Stimulated activated naive B cell treated with anti-CD40 and anti-IgM and Interleukin-4, amounts not matched to agents 10 μg/mL and 1 μg/mL and 100 μg/mL, for 72 hours (primary cell): ENCODE results near the gene NDUFA11.

ENCODE experiments used
- ATAC-seq, 2 donors: fragments of 150-1000 bp; cut with Tn5 transposase; replicated peaks; 2 replicates each; pipeline ENCODE4 v1.10.0; 2021; ENCODE audit warnings: moderate library complexity in 1 of 2
- DNase-seq: peaks from one replicate; pipeline ENCODE4 v3.0.0; 2021
- H3K27ac Mint-ChIP-seq: one replicate; pipeline ENCODE4 v1.8.0; 2022; ENCODE audit warnings: mild to moderate bottlenecking, mixed read lengths
- H3K27me3 Mint-ChIP-seq, 2 donors: one replicate each; pipeline ENCODE4 v1.8.0; 2022; ENCODE audit warnings: mixed read lengths in 2 of 2
- H3K36me3 Mint-ChIP-seq, 2 donors: one replicate each; pipeline ENCODE4 v1.8.0; 2022; ENCODE audit warnings: mixed read lengths in 2 of 2, mild to moderate bottlenecking in 1 of 2
- H3K4me1 Mint-ChIP-seq, 2 donors: one replicate each; pipeline ENCODE4 v1.8.0; 2022; ENCODE audit warnings: mixed read lengths in 2 of 2, mild to moderate bottlenecking in 1 of 2
- H3K4me3 Mint-ChIP-seq, 2 donors: one replicate each; pipeline ENCODE4 v1.8.0; 2022; ENCODE audit warnings: mild to moderate bottlenecking in 2 of 2, mixed read lengths in 2 of 2, moderate library complexity in 1 of 2
- H3K9me3 Mint-ChIP-seq, 2 donors: one replicate each; pipeline ENCODE4 v1.8.0; 2022; ENCODE audit warnings: mixed read lengths in 2 of 2, mild to moderate bottlenecking in 1 of 2

NDUFA11 gene

GRCh38 chr19:5925830-5926427, 22.3 kb upstream of the NDUFA11 start:
- H3K4me1 Mint-ChIP-seq = peaks cover 13 to 14% of the 10 kb centered on the region in 2 donors
- H3K36me3 Mint-ChIP-seq = peaks cover 41 to 54% of the 10 kb centered on the region in 2 donors
- no peak overlapping the region for H3K4me3 Mint-ChIP-seq
- no peaks in the 10 kb centered on the region for H3K27me3 Mint-ChIP-seq
- H3K27ac Mint-ChIP-seq = no peak overlapping the region
- DNase-seq (no peak), ATAC-seq (no peak)
- H3K9me3 Mint-ChIP-seq = no peaks in the 10 kb centered on the region

- DNase-seq (no peak), ATAC-seq (no peak)
- peaks cover 47 to 52% of the 10 kb centered on the region in 2 donors for H3K36me3 Mint-ChIP-seq
- H3K4me1 Mint-ChIP-seq = peaks cover 12 to 13% of the 10 kb centered on the region in 2 donors
- no peaks in the 10 kb centered on the region for H3K9me3 Mint-ChIP-seq
- H3K4me3 Mint-ChIP-seq = no peak overlapping the region
- H3K27ac Mint-ChIP-seq = no peak overlapping the region
- H3K27me3 Mint-ChIP-seq = no peaks in the 10 kb centered on the region
Observed at GRCh38 chr19:5923356-5923755, 19.8 kb upstream of the NDUFA11 start.

GRCh38 chr19:5922161-5922545, 18.6 kb upstream of the NDUFA11 start:
- DNase-seq (no peak), ATAC-seq (no peak)
- Mint-ChIP-seq H3K36me3 (peaks cover 40 to 44% of the 10 kb centered on the region in 2 donors), H3K27ac (no peak overlapping the region), H3K4me3 (no peak overlapping the region), H3K4me1 (peaks cover under 1 to 2% of the 10 kb centered on the region in 2 donors), H3K9me3 (no peaks in the 10 kb centered on the region), H3K27me3 (no peaks in the 10 kb centered on the region)

DNA sequence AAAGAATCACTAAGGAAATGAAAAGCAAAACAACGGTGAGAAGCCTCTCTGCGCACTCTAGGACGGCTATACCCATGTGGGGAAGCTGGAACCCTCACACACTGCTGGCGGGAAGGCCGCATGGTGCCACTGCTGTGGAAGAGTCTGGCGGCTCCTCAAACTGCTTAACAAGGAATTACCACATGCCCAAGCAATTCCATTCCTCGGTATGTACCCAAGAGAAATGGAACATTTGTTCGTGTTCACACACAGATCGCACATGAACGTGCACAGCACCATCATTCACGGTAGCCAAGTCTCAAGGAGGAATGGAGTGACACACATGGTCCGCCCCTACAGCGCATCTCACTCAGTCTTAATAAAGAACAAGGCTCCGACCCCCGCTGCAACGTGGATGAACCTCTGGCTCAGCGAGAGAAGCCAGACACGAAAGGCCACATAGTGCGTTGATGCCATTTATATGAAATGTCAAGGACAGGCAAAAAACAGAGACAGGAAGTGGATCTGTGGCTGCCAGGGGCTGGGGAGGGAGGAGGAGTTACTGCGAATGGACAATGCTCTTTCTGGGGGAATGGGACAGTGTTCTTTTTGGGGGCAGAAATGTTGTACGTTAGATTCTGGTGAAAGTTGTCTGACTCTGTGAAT, 18.0 kb upstream of the NDUFA11 start:
- peaks cover 45 to 48% of the 10 kb centered on the region in 2 donors for H3K36me3 Mint-ChIP-seq
- no peak overlapping the region for H3K27ac Mint-ChIP-seq
- DNase-seq = no peak

DNA sequence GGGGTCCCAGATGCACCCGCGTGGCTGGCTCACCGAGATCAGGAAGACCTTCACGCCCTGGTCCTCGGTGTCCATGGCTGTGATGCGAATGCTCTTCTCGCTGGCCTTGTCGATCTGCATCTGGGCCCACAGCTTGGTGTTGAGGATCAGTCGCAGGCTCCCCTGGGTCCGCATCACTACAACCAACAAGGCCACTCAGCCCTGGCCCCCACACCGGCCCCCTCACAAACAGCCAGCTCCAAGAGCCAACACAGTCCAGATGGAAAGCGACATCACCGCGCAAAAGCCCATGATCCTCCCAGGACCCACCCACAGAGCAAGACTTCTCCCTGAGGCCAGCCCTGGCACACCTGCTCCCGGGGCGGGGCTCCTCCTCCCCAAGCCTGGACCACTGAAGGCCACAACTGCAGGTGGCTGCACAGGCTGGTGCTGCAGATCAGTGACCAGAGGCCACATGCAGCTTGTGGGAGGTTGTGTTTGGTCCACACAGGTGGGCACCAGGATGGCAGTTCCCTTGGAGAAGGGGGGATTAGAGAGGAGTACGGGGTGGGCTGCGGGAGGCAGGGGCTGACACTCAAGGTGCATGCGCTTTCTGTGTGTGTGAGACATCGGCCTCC, 15.0 kb upstream of the NDUFA11 start:
- DNase-seq = no peak
- no peak overlapping the region for H3K4me3 Mint-ChIP-seq
- H3K9me3 Mint-ChIP-seq = no peaks in the 10 kb centered on the region
- H3K27ac Mint-ChIP-seq = peak overlapping the region; percentile 9
- H3K36me3 Mint-ChIP-seq = peaks cover 38 to 48% of the 10 kb centered on the region in 2 donors
- H3K27me3 Mint-ChIP-seq = no peaks in the 10 kb centered on the region
- no peak for ATAC-seq
- H3K4me1 Mint-ChIP-seq = no peaks in the 10 kb centered on the region

More for the DNA sequence above, 18.0 kb upstream of the NDUFA11 start:
- H3K27me3 Mint-ChIP-seq = no peaks in the 10 kb centered on the region
- peaks cover 0 to 1% of the 10 kb centered on the region in 2 donors for H3K4me1 Mint-ChIP-seq
- H3K9me3 Mint-ChIP-seq = no peaks in the 10 kb centered on the region
- no peak for ATAC-seq
- no peak overlapping the region for H3K4me3 Mint-ChIP-seq

GRCh38 chr19:5917431-5918107, 14.0 kb upstream of the NDUFA11 start:
- no peak for DNase-seq
- Mint-ChIP-seq H3K4me3 (no peak overlapping the region), H3K27me3 (no peaks in the 10 kb centered on the region), H3K36me3 (peaks cover 34 to 41% of the 10 kb centered on the region in 2 donors), H3K9me3 (no peaks in the 10 kb centered on the region), H3K27ac (no peak overlapping the region), H3K4me1 (no peaks in the 10 kb centered on the region)
- ATAC-seq = no peak

GRCh38 chr19:5916181-5916708, 12.7 kb upstream of the NDUFA11 start:
- no peak for DNase-seq
- no peak overlapping the region for H3K4me3 Mint-ChIP-seq
- H3K4me1 Mint-ChIP-seq = no peaks in the 10 kb centered on the region
- ATAC-seq = no peak
- peak overlapping the region; percentile 47 for H3K27ac Mint-ChIP-seq
- no peaks in the 10 kb centered on the region for H3K27me3 Mint-ChIP-seq
- peaks cover 30 to 35% of the 10 kb centered on the region in 2 donors for H3K36me3 Mint-ChIP-seq
- no peaks in the 10 kb centered on the region for H3K9me3 Mint-ChIP-seq

DNA sequence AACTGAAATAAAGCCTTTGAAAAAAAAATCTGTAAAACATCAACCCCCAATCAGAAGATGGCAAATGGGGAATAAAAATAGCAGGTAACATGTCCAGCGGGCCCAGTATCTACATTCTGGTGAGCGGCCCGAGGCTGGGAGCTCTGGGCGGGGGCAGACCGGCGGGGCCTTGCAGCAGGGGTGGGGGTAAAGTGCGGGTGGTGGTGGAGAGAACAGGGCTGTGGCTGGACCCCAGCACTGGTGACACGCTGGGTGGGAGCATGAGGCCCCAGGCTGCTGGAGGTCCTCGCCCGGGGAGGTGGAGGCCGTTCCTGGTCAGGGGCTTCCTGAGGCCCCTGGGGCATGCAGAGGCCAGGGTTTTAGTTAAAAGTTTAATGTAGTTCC, 12.2 kb upstream of the NDUFA11 start:
- no peaks in the 10 kb centered on the region for H3K4me1 Mint-ChIP-seq
- peaks cover 30 to 35% of the 10 kb centered on the region in 2 donors for H3K36me3 Mint-ChIP-seq
- no peaks in the 10 kb centered on the region for H3K27me3 Mint-ChIP-seq
- no peak for ATAC-seq
- DNase-seq = no peak
- no peak overlapping the region for H3K4me3 Mint-ChIP-seq
- H3K27ac Mint-ChIP-seq = no peak overlapping the region
- no peaks in the 10 kb centered on the region for H3K9me3 Mint-ChIP-seq

GRCh38 chr19:5914946-5915781, 11.6 kb upstream of the NDUFA11 start:
- no peak overlapping the region for H3K4me3 Mint-ChIP-seq

DNA sequence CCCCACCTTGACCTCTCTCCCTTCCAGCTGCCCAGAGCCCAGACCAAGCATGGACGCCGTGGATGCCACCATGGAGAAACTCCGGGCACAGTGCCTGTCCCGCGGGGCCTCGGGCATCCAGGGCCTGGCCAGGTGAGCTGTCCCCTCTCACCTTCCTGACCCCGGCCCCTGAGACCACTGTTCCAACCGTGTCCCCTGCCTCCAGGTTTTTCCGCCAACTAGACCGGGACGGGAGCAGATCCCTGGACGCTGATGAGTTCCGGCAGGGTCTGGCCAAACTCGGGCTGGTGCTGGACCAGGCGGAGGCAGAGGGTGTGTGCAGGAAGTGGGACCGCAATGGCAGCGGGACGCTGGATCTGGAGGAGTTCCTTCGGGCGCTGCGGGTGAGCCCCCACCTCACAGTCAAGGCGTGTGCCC, 10.8 kb upstream of the NDUFA11 start:
- DNase-seq (no peak), ATAC-seq (no peak)
- Mint-ChIP-seq H3K4me3 (peak overlapping the region in 1 of 2 donors; percentile 14), H3K27me3 (no peaks in the 10 kb centered on the region), H3K27ac (peak overlapping the region; percentile 37), H3K4me1 (no peaks in the 10 kb centered on the region), H3K36me3 (peaks cover 25 to 37% of the 10 kb centered on the region in 2 donors), H3K9me3 (no peaks in the 10 kb centered on the region)

More at GRCh38 chr19:5914946-5915781, 11.6 kb upstream of the NDUFA11 start:
- Mint-ChIP-seq H3K36me3 (peaks cover 30 to 35% of the 10 kb centered on the region in 2 donors), H3K27me3 (no peaks in the 10 kb centered on the region), H3K27ac (peak overlapping the region; percentile 37), H3K9me3 (no peaks in the 10 kb centered on the region), H3K4me1 (no peaks in the 10 kb centered on the region)
- ATAC-seq = no peak
- no peak for DNase-seq

DNA sequence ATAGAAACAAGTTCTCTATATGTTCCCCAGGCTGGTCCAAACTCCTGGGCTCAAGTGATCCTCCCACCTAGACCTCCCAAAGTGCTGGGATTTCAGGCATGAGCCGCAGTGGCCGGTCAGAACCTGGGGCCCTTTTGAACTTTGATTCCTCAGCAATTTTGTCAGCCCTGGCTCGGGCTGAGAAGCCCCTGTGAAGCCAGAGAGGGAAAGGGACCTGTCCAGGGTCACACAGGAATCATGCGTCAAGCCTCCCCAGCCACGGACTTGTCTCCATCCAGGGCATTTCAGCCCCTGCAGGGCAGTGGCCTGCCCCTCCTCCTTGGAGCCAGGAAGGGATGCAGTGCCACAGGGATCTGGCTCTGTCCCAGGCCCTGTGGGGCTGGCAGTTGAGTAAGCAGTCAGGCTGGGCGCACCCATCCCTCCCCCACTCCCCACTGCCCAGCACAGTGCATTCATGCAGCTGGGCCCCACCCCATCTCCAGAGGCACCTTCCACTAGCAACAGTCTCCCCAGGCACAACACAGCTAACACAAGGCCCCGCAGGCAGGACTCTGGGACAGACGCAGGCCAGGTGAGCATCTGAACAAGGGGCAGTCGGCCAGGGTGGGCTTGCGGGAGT, 10.3 kb upstream of the NDUFA11 start, which contains the start of gene CAPS:
CAPS (plus strand) TSS at position 516 of the 619 bp plus-strand sequence. CDS start 153 bp downstream, outside the sequence.
- H3K4me3 Mint-ChIP-seq = peak within 1 kb of the TSS in 1 of 2 donors; percentile 14
- H3K27ac Mint-ChIP-seq = peak within 1 kb of the TSS; percentile 71
- H3K4me1 Mint-ChIP-seq = no peaks in the 10 kb centered on the region
- H3K9me3 Mint-ChIP-seq = no peaks in the 10 kb centered on the region
- no peak for ATAC-seq
- no peak for DNase-seq
- H3K36me3 Mint-ChIP-seq = peaks cover 20 to 32% of the 10 kb centered on the region in 2 donors
- H3K27me3 Mint-ChIP-seq = no peaks in the 10 kb centered on the region

- H3K4me1 Mint-ChIP-seq = peaks cover 9 to 16% of the 10 kb centered on the region in 2 donors
- DNase-seq (no peak), ATAC-seq (no peak)
- H3K36me3 Mint-ChIP-seq = peaks cover 7 to 29% of the 10 kb centered on the region in 2 donors
- H3K27me3 Mint-ChIP-seq = no peaks in the 10 kb centered on the region
- H3K27ac Mint-ChIP-seq = no peak overlapping the region
- no peak overlapping the region for H3K4me3 Mint-ChIP-seq
- H3K9me3 Mint-ChIP-seq = no peaks in the 10 kb centered on the region
Observed at GRCh38 chr19:5911366-5911765, 7.8 kb upstream of the NDUFA11 start.

- no peaks in the 10 kb centered on the region for H3K9me3 Mint-ChIP-seq
- ATAC-seq = no peak
Observed at GRCh38 chr19:5910638-5910907, 7.0 kb upstream of the NDUFA11 start.

More at GRCh38 chr19:5910638-5910907, 7.0 kb upstream of the NDUFA11 start:
- no peak overlapping the region for H3K4me3 Mint-ChIP-seq
- H3K36me3 Mint-ChIP-seq = peaks cover 4 to 24% of the 10 kb centered on the region in 2 donors
- no peak overlapping the region for H3K27ac Mint-ChIP-seq
- peaks cover 12 to 24% of the 10 kb centered on the region in 2 donors for H3K4me1 Mint-ChIP-seq
- H3K27me3 Mint-ChIP-seq = no peaks in the 10 kb centered on the region
- DNase-seq = no peak
